Endothelial cell of umbilical vein (primary cell): ENCODE data around the gene ADORA2B. TPM values are rescaled to one million over a fixed set of nuclear protein-coding genes. Genes with fewer than 3 reads are reported as not detected.

Experiments used
- BruUV-seq: library from RNA; stranded (reverse); fragments of 400-500 nt; replicated peaks from 2 replicates; lab custom pipeline; 2021; lab: Mats Ljungman, UMichigan
- CTCF ChIA-PET: fragments of 300-600, 350-600 bp; sonication (Branson Sonifier 250); formaldehyde crosslinking; loops from one replicate; lab custom pipeline; 2021; ENCODE audit warnings: antibody characterized with exemption, inconsistent platforms; lab: Charles Lee
- POLR2A ChIA-PET: fragments of 300-600, 350-600 bp; sonication (Branson Sonifier 250); formaldehyde crosslinking; loops from one replicate; lab custom pipeline; 2021; ENCODE audit warnings: antibody characterized with exemption, inconsistent platforms; lab: Charles Lee
- DNase-seq: peaks from one replicate; pipeline ENCODE4 v3.0.0-alpha.2; 2011; ENCODE audit warnings: low read depth, low spot score
- FAIRE-seq: peaks from 2 replicates; lab custom pipeline; 2011; peaks lifted over from hg19 to GRCh38; lab: Jason Lieb, UNC
- H2AFZ ChIP-seq: 2 replicates; pipeline ENCODE4 v1.6.0; 2012; ENCODE audit warnings: low read depth, low read length, control low read depth, inconsistent platforms
- H3K27ac ChIP-seq: 2 replicates; pipeline ENCODE4 v1.5.1; 2011; ENCODE audit warnings: low read depth, mild to moderate bottlenecking, control low read depth, low read length, moderate library complexity; ENCODE audit not compliant: insufficient read depth
- H3K27me3 ChIP-seq, 2 experiments: 2 replicates each; pipeline versions ENCODE4 v1.6.0 to v1.6.1; 2011; ENCODE audit warnings: low read length in 2 of 2, mixed read lengths in 1 of 2; ENCODE audit not compliant: control insufficient read depth in 2 of 2, insufficient read depth in 2 of 2
- H3K36me3 ChIP-seq, 2 experiments: 2 replicates in 1 of 2; 3 replicates in 1 of 2; pipeline ENCODE4 v1.5.1; 2011; ENCODE audit warnings: low read length in 2 of 2, mild to moderate bottlenecking in 1 of 2, moderate library complexity in 1 of 2; ENCODE audit not compliant: control insufficient read depth in 2 of 2, insufficient read depth in 2 of 2; ENCODE audit errors: extremely low read depth in 1 of 2
- H3K4me1 ChIP-seq: 3 replicates; pipeline ENCODE4 v1.5.1; 2011; ENCODE audit warnings: mild to moderate bottlenecking, low read length; ENCODE audit not compliant: control insufficient read depth, insufficient read depth; ENCODE audit errors: extremely low read depth
- H3K4me2 ChIP-seq: 2 replicates; pipeline ENCODE4 v1.6.1; 2011; ENCODE audit warnings: low read length, control low read depth, mixed read lengths; ENCODE audit not compliant: insufficient read depth
- H3K4me3 ChIP-seq, 3 experiments: fragments of 200-600 bp in 1 of 3; sonication (generic), shearing (Covaris generic) in 1 of 3; replicated peaks in 1 of 3; 2 replicates each; pipeline ENCODE4 v1.5.1; 2011 to 2016; ENCODE audit warnings: control low read depth in 3 of 3, low read length in 3 of 3, mild to moderate bottlenecking in 2 of 3, inconsistent platforms in 1 of 3, low read depth in 1 of 3, moderate library complexity in 1 of 3; ENCODE audit not compliant: insufficient read depth in 1 of 3
- H3K79me2 ChIP-seq: 2 replicates; pipeline ENCODE4 v1.6.0; 2012; ENCODE audit warnings: low read length, inconsistent platforms; ENCODE audit not compliant: control insufficient read depth, insufficient read depth
- H3K9ac ChIP-seq: replicated peaks from 2 replicates; pipeline ENCODE3; 2011; ENCODE audit warnings: low read length, control low read depth; ENCODE audit not compliant: insufficient read depth; ENCODE audit errors: extremely low read depth
- H3K9me1 ChIP-seq: replicated peaks from 3 replicates; pipeline ENCODE4 v1.6.0; 2011; ENCODE audit warnings: mild to moderate bottlenecking, low read length; ENCODE audit not compliant: control insufficient read depth, insufficient read depth; ENCODE audit errors: extremely low read depth
- H3K9me3 ChIP-seq: replicated peaks from 2 replicates; pipeline ENCODE4 v1.5.1; 2012; ENCODE audit warnings: low read length, inconsistent platforms; ENCODE audit not compliant: control insufficient read depth, insufficient read depth
- H4K20me1 ChIP-seq: replicated peaks from 2 replicates; pipeline ENCODE3; 2011; ENCODE audit warnings: mild to moderate bottlenecking, low read length; ENCODE audit not compliant: control insufficient read depth, insufficient read depth; ENCODE audit errors: extremely low read depth
- CTCF ChIP-seq, 2 donors: IDR thresholded peaks; 1 replicate in 1 of 2; 2 replicates in 1 of 2; pipeline ENCODE4 v1.5.1; 2011; ENCODE audit warnings: low read length in 2 of 2, mild to moderate bottlenecking in 2 of 2, moderate library complexity in 2 of 2, control low read depth in 1 of 2, inconsistent platforms in 1 of 2, low read depth in 1 of 2; ENCODE audit not compliant: insufficient read depth in 1 of 2; ENCODE audit errors: extremely low read depth in 1 of 2
- MAX ChIP-seq: IDR thresholded peaks from 2 replicates; pipeline ENCODE4 v1.6.1; 2011; ENCODE audit not compliant: insufficient read depth, insufficient read length
- MYC ChIP-seq: IDR thresholded peaks from one replicate; pipeline ENCODE4 v1.6.1; 2011; ENCODE audit warnings: mild to moderate bottlenecking, low read depth, low read length
- POLR2A ChIP-seq: IDR thresholded peaks from 2 replicates; pipeline ENCODE4 v1.6.1; 2012; ENCODE audit warnings: low read depth, mild to moderate bottlenecking, control low read depth, low read length
- POLR2AphosphoS5 ChIP-seq: IDR thresholded peaks from 2 replicates; pipeline ENCODE4 v1.6.1; 2012; ENCODE audit warnings: low read depth, mild to moderate bottlenecking, control low read depth, low read length, moderate library complexity; ENCODE audit not compliant: insufficient read depth
- dilution Hi-C: fragments of 300-500 bp; cut with MboI; formaldehyde crosslinking; loops from one replicate; pipeline ENCODE4 v1.15.0; 2019; ENCODE audit warnings: low sequenced_read_pairs; ENCODE audit not compliant: extremely low pct_ligation_motif_present
- intact Hi-C: fragments of 100-400 bp; cut with micrococcal nuclease; formaldehyde crosslinking; loops from one replicate; pipeline ENCODE4 v1.10.0; 2022
- polyA plus RNA-seq, 4 experiments: library from polyadenylated mRNA; depleted of rRNA in 3 of 4; stranded (reverse) in 3 of 4; unstranded in 1 of 4; fragments of >200 nt; gene quantifications; 2 replicates each; pipeline versions ENCODE4 v1.2.1 to v1.2.3, GENCODE V29; 2011 to 2012; ENCODE audit warnings: missing spikeins in 1 of 4
- total RNA-seq: library from RNA; stranded (reverse); gene quantifications from 2 replicates; pipeline ENCODE4 v1.2.3, GENCODE V29; 2021

ADORA2B gene
- total and polyA plus RNA-seq, 2 donors (not counting 3 experiments of a cell fraction or from before 2014, with no cell fraction given): 8.8 to 9.8 TPM

- H3K79me2 ChIP-seq: peaks cover 33% of the 10 kb centered on the region
- DNase-seq (peak; percentile 96), FAIRE-seq (peak; percentile 91)
- peak within 1 kb of the TSS; percentile 83 for H2AFZ ChIP-seq
- no peaks in the 10 kb centered on the region for H3K27me3 ChIP-seq
- TSS peak; percentile 29 for BruUV-seq
- H3K4me2 ChIP-seq: peak within 1 kb of the TSS; percentile 99
- no peaks in the 10 kb centered on the region for H3K9me3 ChIP-seq
- peaks cover 20% of the 10 kb centered on the region for H3K4me1 ChIP-seq
- no peaks in the 10 kb centered on the region for H3K9me1 ChIP-seq
- intact Hi-C loops (loop anchor here (2.0 kb wide), 2 partner anchors 41 to 743 kb away; no protein-coding TSS in a partner anchor), dilution Hi-C loops (no loop called here)
- H4K20me1 ChIP-seq: no peaks in the 10 kb centered on the region
- peaks cover 3 to 22% of the 10 kb centered on the region in 2 experiments for H3K36me3 ChIP-seq
- CTCF ChIA-PET: interaction anchor here (0.7 to 6.8 kb wide), 15 partner anchors 14 to 497 kb away, joined by 3 to 133 read pairs (median 3); partner anchors contain the start of gene ADORA2B
- peak within 1 kb of the TSS; percentile 67 to 96 (median 82) for H3K4me3 ChIP-seq
- peak within 1 kb of the TSS; percentile 90 for H3K27ac ChIP-seq
- TF ChIP-seq CTCF (IDR thresholded peaks at IDR 0.05; ENCODE audit: extremely low read depth in 1 of 2, insufficient read depth in 1 of 2, low read depth in 1 of 2, low read length in 2 of 2) (no peak), POLR2A (peak; percentile 92), MYC (peak; percentile 2), POLR2AphosphoS5 (peak; percentile 99), MAX (peak; percentile 50)
- POLR2A ChIA-PET: interaction anchor here (0.7 to 1.2 kb wide), 6 partner anchors 12 to 383 kb away, joined by 3 to 7 read pairs (median 3); partner anchors contain the start of gene ADORA2B
- H3K9ac ChIP-seq: peak within 1 kb of the TSS; percentile 91
Observed at GRCh38 chr17:15999141-15999973, 54.4 kb downstream of the ADORA2B start, which contains the start of the genes TTC19 and ZSWIM7. Gene TTC19 (plus strand): TSS chr17:15999824. CDS start chr17:15999849, 25 bp downstream. Gene ZSWIM7 (minus strand): TSS chr17:15999704. CDS start chr17:15999594, 110 bp downstream.
